ENCODE data around the gene ZNF865. TPM values are rescaled to one million over a fixed set of nuclear protein-coding genes. Genes with fewer than 3 reads are reported as not detected.

ZNF865 gene
- total and polyA plus RNA-seq, 10 of the 15 experiments (the other 5 are each of a cell fraction or from before 2014, with no cell fraction given) = 0.02 to 18.3 (median 0.90) TPM

GRCh38 chr19:55638864-55639359 is 33.5 kb downstream of the ZNF865 start:
- Histone ChIP-seq H3K4me1 (ENCODE audit: control insufficient read depth, insufficient read depth, low read length) (peaks cover 33% of the 10 kb centered on the region), H3K36me3 (ENCODE audit: control insufficient read depth in 2 of 2, insufficient read depth in 2 of 2, low read length in 1 of 2) (no peaks in the 10 kb centered on the region), H3K4me2 (ENCODE audit: control insufficient read depth, insufficient read depth) (peak overlapping the region; percentile 38; the same call in 1 of the 2 replicates), H3K9ac (ENCODE audit: control insufficient read depth, insufficient read depth, low read length) (no peak overlapping the region), H2AFZ (ENCODE audit: control insufficient read depth, low read depth, low read length) (no peak overlapping the region), H3K9me3 (replicated peaks; ENCODE audit: control insufficient read depth, insufficient read depth, low read length) (no peaks in the 10 kb centered on the region), H4K20me1 (ENCODE audit: control insufficient read depth, insufficient read depth) (no peaks in the 10 kb centered on the region), H3K27me3 (replicated peaks in 1 of 2; ENCODE audit: control insufficient read depth in 2 of 2, insufficient read depth in 2 of 2, low read length in 1 of 2) (no peaks in the 10 kb centered on the region), H3K4me3 (no peak overlapping the region), H3K79me2 (ENCODE audit: control insufficient read depth, insufficient read depth, low read length) (peaks cover 64% of the 10 kb centered on the region), H3K27ac (ENCODE audit: control insufficient read depth, insufficient read depth) (no peak overlapping the region)
- CTCF ChIA-PET = interaction anchor here (0.7 to 3.5 kb wide), 6 partner anchors 9 to 171 kb away, joined by 3 to 28 read pairs (median 7); partner anchors contain the start of genes CCDC106 and U2AF2
- WGBS (ENCODE audit: insufficient coverage, insufficient replicate concordance, low lambda C conversion rate, missing lambda C conversion rate) = 68% methylated on average over 6 of the region's 6 CpGs
- FAIRE-seq (peak; percentile 41), ATAC-seq (peak; percentile 51), DNase-seq (ENCODE audit: low read depth, low spot score) (no peak)
- SMC1A ChIA-PET (ENCODE audit: uncharacterized antibody, unreplicated experiment) = interaction anchor here (1.0 kb wide), 1 partner anchor 10 kb away, joined by 3 read pairs; no protein-coding TSS in a partner anchor
- intact Hi-C loops (cut with micrococcal nuclease; ENCODE audit: unreplicated experiment) = loop anchor here (10.0 kb wide), 1 partner anchor 436 kb away; no protein-coding TSS in a partner anchor
- in situ Hi-C loops (cut with MboI) = no loop called here
- RAD21 ChIA-PET (ENCODE audit: unreplicated experiment) = interaction anchor here (0.5 kb wide), 1 partner anchor 56 kb away, joined by 3 read pairs; no protein-coding TSS in a partner anchor
- POLR2A ChIA-PET = interaction anchor here (0.6 to 2.1 kb wide), 5 partner anchors 9 to 241 kb away, joined by 3 to 5 read pairs (median 4); partner anchors contain the start of gene CCDC106
- no TSS peak for BruUV-seq (replicated peaks)
- TF ChIP-seq ATF7 (IDR thresholded peaks at IDR 0.05; ENCODE audit: low read depth) (0 out of 2 replicates have a peak, but pooled peaks have one; percentile 30), HDGF (IDR thresholded peaks at IDR 0.05) (no peak), POU2F2 (IDR thresholded peaks at IDR 0.05; ENCODE audit: borderline replicate concordance, low read depth, low read length) (no peak), POLR2AphosphoS5 (IDR thresholded peaks at IDR 0.05; ENCODE audit: low read length) (peak; percentile 49; the same call in 1 of the 2 replicates), BRCA1 (IDR thresholded peaks at IDR 0.05; ENCODE audit: low read depth, low read length) (no peak), RUNX3 (IDR thresholded peaks at IDR 0.05; ENCODE audit: low read length) (peak; percentile 34), POLR2A (IDR thresholded peaks at IDR 0.05; ENCODE audit: low read depth, low read length) (peak; percentile 35; the same call in 1 of the 2 replicates), RELB (IDR thresholded peaks at IDR 0.05; ENCODE audit: low read depth) (0 out of 2 replicates have a peak, but pooled peaks have one; percentile 30), FOXM1 (IDR thresholded peaks at IDR 0.05; ENCODE audit: low read depth, low read length) (0 out of 2 replicates have a peak, but pooled peaks have one; percentile 25), TAF1 (IDR thresholded peaks at IDR 0.05; ENCODE audit: borderline replicate concordance, low read depth, low read length) (0 out of 2 replicates have a peak, but pooled peaks have one; percentile 52), YY1 (IDR thresholded peaks at IDR 0.05; ENCODE audit: low read depth, low read length) (peak; percentile 94), EGR1 (IDR thresholded peaks at IDR 0.05; ENCODE audit: borderline replicate concordance in 1 of 2, low read depth in 2 of 2, low read length in 2 of 2) (peak in 1 of 2 experiments; percentile 54; a peak in 1 of 3 replicates), ZNF384 (IDR thresholded peaks at IDR 0.05; ENCODE audit: borderline replicate concordance, low read depth, low read length) (no peak), BHLHE40 (IDR thresholded peaks at IDR 0.05; ENCODE audit: borderline replicate concordance in 1 of 2, low read depth in 2 of 2, low read length in 1 of 2) (peak in 1 of 2 experiments; percentile 43; a peak in 1 of 4 replicates), SIN3A (IDR thresholded peaks at IDR 0.05; ENCODE audit: low read depth, low read length) (no peak), NBN (IDR thresholded peaks at IDR 0.05) (peak; percentile 18; the same call in 1 of the 2 replicates), SMARCA5 (IDR thresholded peaks at IDR 0.05) (peak; percentile 85), JUNB (IDR thresholded peaks at IDR 0.05) (no peak), NR2C1 (IDR thresholded peaks at IDR 0.05) (0 out of 2 replicates have a peak, but pooled peaks have one; percentile 16), CBX5 (IDR thresholded peaks at IDR 0.05; ENCODE audit: low read depth) (no peak), HCFC1 (IDR thresholded peaks at IDR 0.05; ENCODE audit: low read length) (peak; percentile 41; the same call in 1 of the 2 replicates), BACH1 (IDR thresholded peaks at IDR 0.05; ENCODE audit: borderline replicate concordance) (0 out of 2 replicates have a peak, but pooled peaks have one; percentile 26)
- TF ChIP-seq, protein P1, sequence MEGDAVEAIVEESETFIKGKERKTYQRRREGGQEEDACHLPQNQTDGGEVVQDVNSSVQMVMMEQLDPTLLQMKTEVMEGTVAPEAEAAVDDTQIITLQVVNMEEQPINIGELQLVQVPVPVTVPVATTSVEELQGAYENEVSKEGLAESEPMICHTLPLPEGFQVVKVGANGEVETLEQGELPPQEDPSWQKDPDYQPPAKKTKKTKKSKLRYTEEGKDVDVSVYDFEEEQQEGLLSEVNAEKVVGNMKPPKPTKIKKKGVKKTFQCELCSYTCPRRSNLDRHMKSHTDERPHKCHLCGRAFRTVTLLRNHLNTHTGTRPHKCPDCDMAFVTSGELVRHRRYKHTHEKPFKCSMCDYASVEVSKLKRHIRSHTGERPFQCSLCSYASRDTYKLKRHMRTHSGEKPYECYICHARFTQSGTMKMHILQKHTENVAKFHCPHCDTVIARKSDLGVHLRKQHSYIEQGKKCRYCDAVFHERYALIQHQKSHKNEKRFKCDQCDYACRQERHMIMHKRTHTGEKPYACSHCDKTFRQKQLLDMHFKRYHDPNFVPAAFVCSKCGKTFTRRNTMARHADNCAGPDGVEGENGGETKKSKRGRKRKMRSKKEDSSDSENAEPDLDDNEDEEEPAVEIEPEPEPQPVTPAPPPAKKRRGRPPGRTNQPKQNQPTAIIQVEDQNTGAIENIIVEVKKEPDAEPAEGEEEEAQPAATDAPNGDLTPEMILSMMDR (IDR thresholded peaks at IDR 0.05 in 2 of 3, conservative IDR thresholded peaks at IDR 0.05 in 1 of 3; ENCODE audit: control insufficient read depth in 2 of 3, extremely low read depth in 1 of 3, insufficient read depth in 1 of 3, low read depth in 3 of 3, low read length in 3 of 3) = peak; percentile 52 to 69 (median 67)
